Left forelimb (tissue), 1 donor: ENCODE results near the gene CDC14B.
"Not testable (repeated sequence)": the region's sequence is repeated elsewhere in the genome, so short reads cannot be mapped to it uniquely, and the experiment has no call there.

Source experiments
- DNase-seq: peaks from one replicate; pipeline ENCODE4 v3.0.0-alpha.2; 2018; ENCODE audit warnings: low spot score

The CDC14B gene

GRCh38 chr9:96540106-96540505 lies 79.5 kb downstream of the CDC14B start:
- DNase-seq, result no peak

GRCh38 chr9:96532173-96532572 lies 87.5 kb downstream of the CDC14B start:
- DNase-seq, result no peak

GRCh38 chr9:96524764-96525163 lies 94.9 kb downstream of the CDC14B start:
- DNase-seq, result no peak

GRCh38 chr9:96524045-96524444 lies 95.6 kb downstream of the CDC14B start:
- DNase-seq, result no peak

GRCh38 chr9:96523374-96523773 lies 96.3 kb downstream of the CDC14B start:
- no peak for DNase-seq

GRCh38 chr9:96522366-96522765 lies 97.3 kb downstream of the CDC14B start:
- no peak for DNase-seq

- DNase-seq, result no peak
Observed at GRCh38 chr9:96519787-96520186, 99.9 kb downstream of the CDC14B start.

GRCh38 chr9:96519095-96519494 lies 100.5 kb downstream of the CDC14B start:
- DNase-seq, result no peak

GRCh38 chr9:96515621-96516470 lies 103.8 kb downstream of the CDC14B start:
- DNase-seq, result no peak

GRCh38 chr9:96514800-96515158 lies 104.9 kb downstream of the CDC14B start:
- DNase-seq, result no peak

GRCh38 chr9:96514108-96514799 lies 105.4 kb downstream of the CDC14B start:
- DNase-seq, result no peak

GRCh38 chr9:96513622-96514021 lies 106.0 kb downstream of the CDC14B start:
- DNase-seq, result no peak

- no peak for DNase-seq
Observed at GRCh38 chr9:96512240-96512639, 107.4 kb downstream of the CDC14B start.

GRCh38 chr9:96510258-96510657 lies 109.4 kb downstream of the CDC14B start:
- no peak for DNase-seq

- no peak for DNase-seq
Observed at GRCh38 chr9:96509848-96510247, 109.8 kb downstream of the CDC14B start.

- DNase-seq, result no peak
Observed at GRCh38 chr9:96509026-96509425, 110.6 kb downstream of the CDC14B start.

GRCh38 chr9:96508227-96508940 lies 111.3 kb downstream of the CDC14B start:
- DNase-seq, result no peak

GRCh38 chr9:96505316-96505991 lies 114.2 kb downstream of the CDC14B start:
- DNase-seq, result no peak

GRCh38 chr9:96503918-96504317 lies 115.7 kb downstream of the CDC14B start:
- no peak for DNase-seq

GRCh38 chr9:96503374-96503748 lies 116.3 kb downstream of the CDC14B start:
- not testable (repeated sequence) for DNase-seq

GRCh38 chr9:96502539-96503373 lies 116.9 kb downstream of the CDC14B start:
- no peak for DNase-seq
